ENCODE results near the gene PIP5K1B. TPM values are rescaled to one million over a fixed set of nuclear protein-coding genes. Genes with fewer than 3 reads are reported as not detected.

Gene PIP5K1B
- total RNA-seq, 4 donors from 2014 or later: 0.29 to 8.2 (median 4.1) TPM

GRCh38 chr9:69013382-69013727, 308.3 kb downstream of the PIP5K1B start:
- no peaks in the 10 kb centered on the region for H3K36me3 ChIP-seq
- TF ChIP-seq POLR2A (IDR thresholded peaks at IDR 0.05) (no peak), CTCF (IDR thresholded peaks at IDR 0.05) (no peak)
- no peak for DNase-seq
- no peaks in the 10 kb centered on the region for H3K27me3 ChIP-seq
- intact Hi-C loops (cut with DNase I; ENCODE audit: low total_unique reads): no loop called here
- H3K9me3 ChIP-seq: no peaks in the 10 kb centered on the region
- no peaks in the 10 kb centered on the region for H3K4me1 ChIP-seq
- H3K27ac ChIP-seq: no peak overlapping the region
- H3K4me3 ChIP-seq: no peak overlapping the region

GRCh38 chr9:69014013-69014412, 309.0 kb downstream of the PIP5K1B start, which contains the start of gene PRKACG:
Gene PRKACG (minus strand): TSS chr9:69014113. CDS start chr9:69014092, 21 bp downstream.
- no peaks in the 10 kb centered on the region for H3K4me1 ChIP-seq
- H3K27me3 ChIP-seq: no peaks in the 10 kb centered on the region
- H3K36me3 ChIP-seq: no peaks in the 10 kb centered on the region
- DNase-seq: no peak
- no peak within 1 kb of the TSS for H3K4me3 ChIP-seq
- no peak within 1 kb of the TSS for H3K27ac ChIP-seq
- no peak for TF ChIP-seq POLR2A (IDR thresholded peaks at IDR 0.05)
- no peak for TF ChIP-seq CTCF (IDR thresholded peaks at IDR 0.05)
- intact Hi-C loops (cut with DNase I; ENCODE audit: low total_unique reads): no loop called here
- H3K9me3 ChIP-seq: no peaks in the 10 kb centered on the region

- no peaks in the 10 kb centered on the region for H3K9me3 ChIP-seq
- no peak for DNase-seq
- H3K4me1 ChIP-seq: no peaks in the 10 kb centered on the region
- intact Hi-C loops (cut with DNase I; ENCODE audit: low total_unique reads): no loop called here
- no peaks in the 10 kb centered on the region for H3K27me3 ChIP-seq
- no peak overlapping the region for H3K27ac ChIP-seq
- TF ChIP-seq POLR2A (IDR thresholded peaks at IDR 0.05): no peak
- TF ChIP-seq CTCF (IDR thresholded peaks at IDR 0.05): no peak
- no peak overlapping the region for H3K4me3 ChIP-seq
- H3K36me3 ChIP-seq: no peaks in the 10 kb centered on the region
These were observed 311.4 kb downstream of the PIP5K1B start for GRCh38 chr9:69016191-69017096.

GRCh38 chr9:69018737-69019136, 313.7 kb downstream of the PIP5K1B start:
- no peak overlapping the region for H3K27ac ChIP-seq
- H3K36me3 ChIP-seq: no peaks in the 10 kb centered on the region
- no peak for TF ChIP-seq CTCF (IDR thresholded peaks at IDR 0.05)
- TF ChIP-seq POLR2A (IDR thresholded peaks at IDR 0.05): no peak
- H3K9me3 ChIP-seq: no peaks in the 10 kb centered on the region
- H3K4me3 ChIP-seq: no peak overlapping the region
- no peaks in the 10 kb centered on the region for H3K4me1 ChIP-seq
- no peak for DNase-seq
- intact Hi-C loops (cut with DNase I; ENCODE audit: low total_unique reads): no loop called here
- H3K27me3 ChIP-seq: no peaks in the 10 kb centered on the region

- H3K27me3 ChIP-seq: no peaks in the 10 kb centered on the region
- no peak overlapping the region for H3K4me3 ChIP-seq
- H3K27ac ChIP-seq: no peak overlapping the region
- no peaks in the 10 kb centered on the region for H3K9me3 ChIP-seq
- no peaks in the 10 kb centered on the region for H3K4me1 ChIP-seq
- DNase-seq: no peak
- intact Hi-C loops (cut with DNase I; ENCODE audit: low total_unique reads): no loop called here
- TF ChIP-seq CTCF (IDR thresholded peaks at IDR 0.05) (no peak), POLR2A (IDR thresholded peaks at IDR 0.05) (no peak)
- H3K36me3 ChIP-seq: no peaks in the 10 kb centered on the region
These were observed 314.8 kb downstream of the PIP5K1B start for GRCh38 chr9:69019808-69020207.

All from uterus (tissue), 4 donors.